ENCODE results near the gene COL20A1. TPM values are rescaled to one million over a fixed set of nuclear protein-coding genes. Genes with fewer than 3 reads are reported as not detected.

The COL20A1 gene
- total RNA-seq, 1 donor from 2014 or later = not detected

DNA sequence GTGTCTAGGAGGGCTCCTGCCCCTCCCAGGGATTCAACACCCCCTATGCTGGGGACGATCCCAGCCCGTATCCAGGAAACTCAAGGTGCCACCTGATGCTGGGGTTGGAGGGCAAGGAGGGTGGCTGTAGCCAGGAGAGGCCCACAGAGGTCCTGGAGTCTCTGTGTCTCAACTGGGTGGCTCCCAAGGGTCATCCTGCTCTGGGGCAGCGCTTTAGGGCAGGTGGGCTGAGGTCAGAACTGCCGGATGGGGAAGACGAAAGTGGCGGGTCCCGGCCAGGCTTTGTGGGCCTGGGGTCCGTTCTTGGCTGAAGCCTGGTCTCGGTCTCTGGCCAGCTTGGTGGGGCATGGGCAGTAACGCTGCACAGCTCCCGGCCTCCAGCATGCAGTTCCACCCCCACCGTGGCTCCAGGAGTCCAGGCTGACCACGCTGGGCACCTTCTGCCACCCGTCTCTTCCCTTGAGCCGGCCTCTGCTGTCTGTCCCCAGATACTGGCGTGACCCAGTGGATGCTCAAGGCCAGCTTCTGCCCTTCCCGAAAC is 2.8 kb upstream of the COL20A1 start:
- DNase-seq (ENCODE audit: extremely low spot score, unreplicated experiment) = no peak
- Mint-ChIP-seq H3K27ac (ENCODE audit: unreplicated experiment) (no peak overlapping the region), H3K36me3 (ENCODE audit: unreplicated experiment) (peaks cover 9% of the 10 kb centered on the region), H3K4me3 (ENCODE audit: unreplicated experiment) (no peak overlapping the region), H3K27me3 (ENCODE audit: unreplicated experiment) (no peaks in the 10 kb centered on the region), H3K9me3 (ENCODE audit: unreplicated experiment) (no peaks in the 10 kb centered on the region), H3K4me1 (ENCODE audit: unreplicated experiment) (no peaks in the 10 kb centered on the region)
- TF ChIP-seq, protein P1, sequence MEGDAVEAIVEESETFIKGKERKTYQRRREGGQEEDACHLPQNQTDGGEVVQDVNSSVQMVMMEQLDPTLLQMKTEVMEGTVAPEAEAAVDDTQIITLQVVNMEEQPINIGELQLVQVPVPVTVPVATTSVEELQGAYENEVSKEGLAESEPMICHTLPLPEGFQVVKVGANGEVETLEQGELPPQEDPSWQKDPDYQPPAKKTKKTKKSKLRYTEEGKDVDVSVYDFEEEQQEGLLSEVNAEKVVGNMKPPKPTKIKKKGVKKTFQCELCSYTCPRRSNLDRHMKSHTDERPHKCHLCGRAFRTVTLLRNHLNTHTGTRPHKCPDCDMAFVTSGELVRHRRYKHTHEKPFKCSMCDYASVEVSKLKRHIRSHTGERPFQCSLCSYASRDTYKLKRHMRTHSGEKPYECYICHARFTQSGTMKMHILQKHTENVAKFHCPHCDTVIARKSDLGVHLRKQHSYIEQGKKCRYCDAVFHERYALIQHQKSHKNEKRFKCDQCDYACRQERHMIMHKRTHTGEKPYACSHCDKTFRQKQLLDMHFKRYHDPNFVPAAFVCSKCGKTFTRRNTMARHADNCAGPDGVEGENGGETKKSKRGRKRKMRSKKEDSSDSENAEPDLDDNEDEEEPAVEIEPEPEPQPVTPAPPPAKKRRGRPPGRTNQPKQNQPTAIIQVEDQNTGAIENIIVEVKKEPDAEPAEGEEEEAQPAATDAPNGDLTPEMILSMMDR (IDR thresholded peaks at IDR 0.05) = no peak

- no peak for DNase-seq (ENCODE audit: extremely low spot score, unreplicated experiment)
Measured at GRCh38 chr20:63290677-63291472, 2.1 kb upstream of the COL20A1 start.

GRCh38 chr20:63291811-63292210 is 1.2 kb upstream of the COL20A1 start:
- no peak for DNase-seq (ENCODE audit: extremely low spot score, unreplicated experiment)
- TF ChIP-seq, protein P1 (IDR thresholded peaks at IDR 0.05) = no peak
- Mint-ChIP-seq H3K36me3 (ENCODE audit: unreplicated experiment) (peaks cover 5% of the 10 kb centered on the region), H3K9me3 (ENCODE audit: unreplicated experiment) (no peaks in the 10 kb centered on the region), H3K27me3 (ENCODE audit: unreplicated experiment) (no peaks in the 10 kb centered on the region), H3K4me1 (ENCODE audit: unreplicated experiment) (no peaks in the 10 kb centered on the region), H3K27ac (ENCODE audit: unreplicated experiment) (no peak overlapping the region), H3K4me3 (ENCODE audit: unreplicated experiment) (no peak overlapping the region)

More at GRCh38 chr20:63290677-63291472, 2.1 kb upstream of the COL20A1 start:
- Mint-ChIP-seq H3K27me3 (ENCODE audit: unreplicated experiment) (no peaks in the 10 kb centered on the region), H3K9me3 (ENCODE audit: unreplicated experiment) (no peaks in the 10 kb centered on the region), H3K4me3 (ENCODE audit: unreplicated experiment) (no peak overlapping the region), H3K36me3 (ENCODE audit: unreplicated experiment) (peaks cover 8% of the 10 kb centered on the region), H3K27ac (ENCODE audit: unreplicated experiment) (no peak overlapping the region), H3K4me1 (ENCODE audit: unreplicated experiment) (no peaks in the 10 kb centered on the region)
- TF ChIP-seq, protein P1 (IDR thresholded peaks at IDR 0.05) = peak; percentile 67

- no peaks in the 10 kb centered on the region for H3K27me3 Mint-ChIP-seq (ENCODE audit: unreplicated experiment)
- TF ChIP-seq, protein P1 (IDR thresholded peaks at IDR 0.05) = no peak
- peaks cover 3% of the 10 kb centered on the region for H3K36me3 Mint-ChIP-seq (ENCODE audit: unreplicated experiment)
- H3K27ac Mint-ChIP-seq (ENCODE audit: unreplicated experiment) = no peak overlapping the region
- no peaks in the 10 kb centered on the region for H3K9me3 Mint-ChIP-seq (ENCODE audit: unreplicated experiment)
- H3K4me3 Mint-ChIP-seq (ENCODE audit: unreplicated experiment) = no peak overlapping the region
- H3K4me1 Mint-ChIP-seq (ENCODE audit: unreplicated experiment) = no peaks in the 10 kb centered on the region
- DNase-seq (ENCODE audit: extremely low spot score, unreplicated experiment) = no peak
Measured at GRCh38 chr20:63292292-63292701, 689 bp upstream of the COL20A1 start.

DNA sequence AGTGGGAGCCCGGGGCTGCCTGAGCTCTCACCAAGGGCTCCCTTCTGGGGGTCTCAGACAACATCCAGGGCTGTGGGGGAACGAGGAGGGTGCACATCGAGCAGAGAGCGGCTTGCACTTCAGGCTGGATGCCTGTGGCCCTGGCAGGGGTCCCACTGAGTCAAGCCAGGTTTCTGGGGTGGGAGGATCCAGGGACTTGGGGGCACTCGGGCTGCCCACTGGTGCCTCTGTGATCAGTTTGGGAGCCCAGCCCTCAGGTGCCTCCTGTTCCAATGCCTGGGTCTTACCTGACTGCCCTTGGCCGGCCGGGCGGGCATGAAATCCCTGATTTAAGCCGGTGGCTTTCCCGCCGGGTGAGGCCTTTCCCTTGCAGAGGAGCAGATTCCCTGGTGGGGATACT is 470 bp downstream of the COL20A1 start:
- DNase-seq (ENCODE audit: extremely low spot score, unreplicated experiment) = no peak
- Mint-ChIP-seq H3K4me1 (ENCODE audit: unreplicated experiment) (no peaks in the 10 kb centered on the region), H3K27me3 (ENCODE audit: unreplicated experiment) (no peaks in the 10 kb centered on the region), H3K4me3 (ENCODE audit: unreplicated experiment) (no peak overlapping the region), H3K27ac (ENCODE audit: unreplicated experiment) (no peak overlapping the region), H3K9me3 (ENCODE audit: unreplicated experiment) (no peaks in the 10 kb centered on the region), H3K36me3 (ENCODE audit: unreplicated experiment) (no peaks in the 10 kb centered on the region)
- TF ChIP-seq, protein P1 (IDR thresholded peaks at IDR 0.05) = no peak

Data from osteocyte (in vitro differentiated cells).